GM21390 (cell line): ENCODE data around the gene MRPL46.
"Not testable (repeated sequence)": the region's sequence is repeated elsewhere in the genome, so short reads cannot be mapped to it uniquely, and the experiment has no call there.

ENCODE experiments used
- ATAC-seq: cut with Tn5 transposase; IDR thresholded peaks from one replicate; pipeline ENCODE4 v1.9.1; 2021; ENCODE audit not compliant: unreplicated experiment

MRPL46 gene

GRCh38 chr15:88479169-88479568 lies 12.0 kb upstream of the MRPL46 start:
- ATAC-seq, result no peak

- ATAC-seq, result no peak
Measured at GRCh38 chr15:88477904-88478303, 10.7 kb upstream of the MRPL46 start.

GRCh38 chr15:88477126-88477525 lies 9.9 kb upstream of the MRPL46 start:
- ATAC-seq, result no peak

- no peak for ATAC-seq
Measured at GRCh38 chr15:88476635-88477060, 9.5 kb upstream of the MRPL46 start.

- ATAC-seq, result not testable (repeated sequence)
Measured at GRCh38 chr15:88473661-88474293, 6.6 kb upstream of the MRPL46 start.

GRCh38 chr15:88472225-88472624 lies 5.0 kb upstream of the MRPL46 start:
- ATAC-seq, result no peak

GRCh38 chr15:88470625-88471372 lies 3.6 kb upstream of the MRPL46 start:
- no peak for ATAC-seq

GRCh38 chr15:88469321-88469720 lies 2.1 kb upstream of the MRPL46 start:
- no peak for ATAC-seq

- not testable (repeated sequence) for ATAC-seq
Measured at GRCh38 chr15:88468721-88469120, 1.5 kb upstream of the MRPL46 start.

- ATAC-seq, result peak; percentile 8
Measured at GRCh38 chr15:88467935-88468528, 844 bp upstream of the MRPL46 start.

- ATAC-seq, result no peak
Measured at GRCh38 chr15:88465633-88466224, 1.5 kb downstream of the MRPL46 start.

GRCh38 chr15:88463870-88464532 lies 3.2 kb downstream of the MRPL46 start:
- no peak for ATAC-seq

GRCh38 chr15:88456733-88457132 lies 10.5 kb downstream of the MRPL46 start:
- ATAC-seq, result no peak

GRCh38 chr15:88454867-88455810 lies 12.0 kb downstream of the MRPL46 start:
- peak; percentile 92 for ATAC-seq

- ATAC-seq, result no peak
Measured at GRCh38 chr15:88454236-88454635, 13.0 kb downstream of the MRPL46 start.

GRCh38 chr15:88453651-88454050 lies 13.5 kb downstream of the MRPL46 start:
- no peak for ATAC-seq

GRCh38 chr15:88450125-88450798 lies 16.9 kb downstream of the MRPL46 start:
- ATAC-seq, result no peak

- no peak for ATAC-seq
Measured at GRCh38 chr15:88449581-88449980, 17.6 kb downstream of the MRPL46 start.

- ATAC-seq, result no peak
Measured at GRCh38 chr15:88448991-88449461, 18.2 kb downstream of the MRPL46 start.
